Endothelial cell of umbilical vein (primary cell): ENCODE data around the gene C15orf61.

Experiments
- CTCF ChIP-seq, 2 donors: IDR thresholded peaks; 1 replicate in 1 of 2; 2 replicates in 1 of 2; pipeline ENCODE4 v1.5.1; 2011; ENCODE audit warnings: low read length in 2 of 2, mild to moderate bottlenecking in 2 of 2, moderate library complexity in 2 of 2, control low read depth in 1 of 2, inconsistent platforms in 1 of 2, low read depth in 1 of 2; ENCODE audit not compliant: insufficient read depth in 1 of 2; ENCODE audit errors: extremely low read depth in 1 of 2
- EZH2 ChIP-seq: IDR thresholded peaks from 2 replicates; pipeline ENCODE4 v1.6.1; 2012; ENCODE audit warnings: borderline replicate concordance, low read depth, mild to moderate bottlenecking, moderate library complexity, low read length, inconsistent platforms; ENCODE audit not compliant: severe bottlenecking
- FOS ChIP-seq: IDR thresholded peaks from 2 replicates; pipeline ENCODE4 v1.6.1; 2011; ENCODE audit warnings: mild to moderate bottlenecking, low read length, moderate library complexity, borderline replicate concordance; ENCODE audit not compliant: insufficient read depth
- JUN ChIP-seq: IDR thresholded peaks from 2 replicates; pipeline ENCODE4 v1.6.1; 2011; ENCODE audit warnings: borderline replicate concordance, low read depth; ENCODE audit not compliant: insufficient read length, insufficient read depth
- MYC ChIP-seq: IDR thresholded peaks from one replicate; pipeline ENCODE4 v1.6.1; 2011; ENCODE audit warnings: mild to moderate bottlenecking, low read depth, low read length
- POLR2A ChIP-seq: IDR thresholded peaks from 2 replicates; pipeline ENCODE4 v1.6.1; 2012; ENCODE audit warnings: low read depth, mild to moderate bottlenecking, control low read depth, low read length
- POLR2AphosphoS5 ChIP-seq: IDR thresholded peaks from 2 replicates; pipeline ENCODE4 v1.6.1; 2012; ENCODE audit warnings: low read depth, mild to moderate bottlenecking, control low read depth, low read length, moderate library complexity; ENCODE audit not compliant: insufficient read depth

GRCh38 chr15:67569668-67570067 lies 48.7 kb downstream of the C15orf61 start:
- TF ChIP-seq CTCF (IDR thresholded peaks at IDR 0.05; ENCODE audit: extremely low read depth in 1 of 2, insufficient read depth in 1 of 2, low read depth in 1 of 2, low read length in 2 of 2), result no peak
- no peak for TF ChIP-seq EZH2
- TF ChIP-seq MYC, result no peak
- TF ChIP-seq POLR2AphosphoS5, result no peak
- TF ChIP-seq JUN, result no peak
- no peak for TF ChIP-seq POLR2A
- TF ChIP-seq FOS, result no peak
